ENCODE measurements around the gene GMDS. TPM values are rescaled to one million over a fixed set of nuclear protein-coding genes. Genes with fewer than 3 reads are reported as not detected.

The GMDS gene
- total and polyA plus RNA-seq, 2 of the 8 experiments (the other 6 are each of a cell fraction or from before 2014, with no cell fraction given): 16.8 to 50.0 TPM

GRCh38 chr6:1825277-1825676 is 420.1 kb downstream of the GMDS start:
- Histone ChIP-seq H3K18ac (ENCODE audit: extremely low read depth, low read length) (no peak overlapping the region), H3K79me1 (ENCODE audit: low read depth, low read length) (no peaks in the 10 kb centered on the region), H3K14ac (ENCODE audit: insufficient read length) (no peak overlapping the region), H3K23me2 (ENCODE audit: low read depth, low read length) (no peaks in the 10 kb centered on the region), H2BK15ac (ENCODE audit: low read length) (no peak overlapping the region), H3K56ac (replicated peaks; ENCODE audit: insufficient read length, low read depth, low read length) (no peak overlapping the region), H4K20me1 (replicated peaks in 1 of 2; ENCODE audit: control insufficient read depth in 1 of 2, insufficient read depth in 2 of 2, low read length in 2 of 2) (no peaks in the 10 kb centered on the region), H3K9me3 (ENCODE audit: insufficient read depth in 2 of 2, low read depth in 1 of 2, low read length in 1 of 2) (no peaks in the 10 kb centered on the region), H3K4me3 (ENCODE audit: extremely low read depth in 1 of 4, insufficient read depth in 2 of 4, low read depth in 3 of 4, low read length in 4 of 4) (no peak overlapping the region), H2BK120ac (replicated peaks; ENCODE audit: low read depth, low read length) (no peak overlapping the region), H3K27ac (ENCODE audit: low read depth, low read length) (no peak overlapping the region), H2AK5ac (ENCODE audit: low read depth, low read length) (no peak overlapping the region), H3K4me1 (replicated peaks in 1 of 4; ENCODE audit: control insufficient read depth in 3 of 4, insufficient read depth in 4 of 4, low read length in 3 of 4) (peaks cover 0 to 3% (median 2%) of the 10 kb centered on the region in 4 experiments; a peak in 3 of 7 replicates), H3K9ac (replicated peaks in 1 of 4; ENCODE audit: extremely low read depth in 1 of 4, low read depth in 3 of 4, low read length in 3 of 4) (no peak overlapping the region), H2BK5ac (ENCODE audit: low read depth, low read length) (no peak overlapping the region), H2BK12ac (ENCODE audit: low read depth, low read length) (no peak overlapping the region), H4K91ac (replicated peaks; ENCODE audit: insufficient read length, low read length) (no peak overlapping the region), H3K23ac (ENCODE audit: insufficient read length) (no peak overlapping the region), H3K4me2 (ENCODE audit: insufficient read depth in 1 of 2, low read depth in 2 of 2, low read length in 2 of 2) (no peak overlapping the region), H4K8ac (ENCODE audit: extremely low read depth, insufficient read depth, low read length) (no peak overlapping the region), H4K5ac (ENCODE audit: insufficient read length, low read depth, low read length) (no peak overlapping the region), H3K4ac (replicated peaks; ENCODE audit: insufficient read length, low read depth, low read length) (no peak overlapping the region), H2AFZ (ENCODE audit: low read length) (no peak overlapping the region), H3K79me2 (ENCODE audit: control insufficient read depth in 1 of 2, insufficient read depth in 2 of 2, low read length in 2 of 2) (no peaks in the 10 kb centered on the region), H3K27me3 (replicated peaks in 1 of 4; ENCODE audit: control insufficient read depth in 3 of 4, extremely low read depth in 1 of 4, insufficient read depth in 3 of 4, low read length in 3 of 4) (no peaks in the 10 kb centered on the region), H2BK20ac (ENCODE audit: low read length) (no peak overlapping the region), H3K36me3 (ENCODE audit: control insufficient read depth in 2 of 4, insufficient read depth in 4 of 4, low read length in 3 of 4) (no peaks in the 10 kb centered on the region)
- ChIA-PET CTCF (ENCODE audit: partially characterized antibody) (no interaction called here), POLR2A (ENCODE audit: partially characterized antibody) (no interaction called here)
- no peak for TF ChIP-seq PHF8 (conservative IDR thresholded peaks at IDR 0.05; ENCODE audit: low read depth, low read length)
- no peak for TF ChIP-seq ASH2L (IDR thresholded peaks at IDR 0.05; ENCODE audit: low read length)
- no peak for TF ChIP-seq RXRA (IDR thresholded peaks at IDR 0.05; ENCODE audit: insufficient read depth, low read depth, low read length)
- TF ChIP-seq E2F6 (IDR thresholded peaks at IDR 0.05): no peak
- no peak for TF ChIP-seq SP4 (IDR thresholded peaks at IDR 0.05; ENCODE audit: low read length)
- TF ChIP-seq SUZ12 (IDR thresholded peaks at IDR 0.05; ENCODE audit: low read length): no peak
- no peak for TF ChIP-seq TEAD4 (IDR thresholded peaks at IDR 0.05; ENCODE audit: low read depth, low read length)
- no peak for DNase-seq (ENCODE audit: low read depth in 1 of 2, low spot score in 2 of 2)
- 96% methylated on average over 1 of the region's 1 CpG; no CpG with 5 or more reads in 1 of the 2 experiments for WGBS, 2 experiments (ENCODE audit: extremely low coverage in 1 of 2, insufficient coverage in 1 of 2, insufficient read length in 1 of 2, insufficient replicate concordance in 2 of 2, low coverage in 1 of 2, low lambda C conversion rate in 2 of 2, missing lambda C conversion rate in 1 of 2)
- no peak for FAIRE-seq
